ENCODE measurements around the gene FNBP1.

- no peak for TF ChIP-seq EZH2 (IDR thresholded peaks at IDR 0.05; ENCODE audit: borderline replicate concordance)
- no peak for TF ChIP-seq CTCF (IDR thresholded peaks at IDR 0.05; ENCODE audit: poor library complexity)
Observed at GRCh38 chr9:129898185-129898584, 144.8 kb downstream of the FNBP1 start.

Data from hepatocyte (in vitro differentiated cells).